GM12801 (cell line): Measurements from ENCODE around the gene KAZN.

Experiments used
- TF ChIP-seq, protein P1 (sequence below): IDR thresholded peaks from one replicate; pipeline ENCODE4 v1.5.1; 2011; ENCODE audit warnings: control low read depth; ENCODE audit not compliant: insufficient read length; ENCODE audit errors: extremely low read depth

KAZN gene

DNA sequence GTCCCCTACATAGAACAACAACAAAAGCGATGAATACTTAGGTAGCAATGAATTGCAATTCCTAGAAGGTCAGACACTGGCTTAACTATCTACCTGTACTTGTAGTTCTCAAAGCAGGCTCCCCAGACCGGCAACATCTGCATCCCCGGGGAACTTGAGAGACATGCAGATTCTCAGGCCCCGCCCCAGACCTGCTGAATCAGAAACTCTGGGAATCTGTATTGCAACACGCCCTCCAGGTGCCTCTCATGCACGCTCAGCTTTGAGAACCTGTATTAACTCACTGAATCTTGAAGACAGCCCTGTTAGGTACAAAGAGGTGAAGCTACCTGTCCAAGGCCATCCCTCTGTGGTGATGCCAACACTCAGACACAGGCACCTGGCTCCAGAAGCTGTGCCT, 128.1 kb downstream of the KAZN start:
- TF ChIP-seq, protein P1, sequence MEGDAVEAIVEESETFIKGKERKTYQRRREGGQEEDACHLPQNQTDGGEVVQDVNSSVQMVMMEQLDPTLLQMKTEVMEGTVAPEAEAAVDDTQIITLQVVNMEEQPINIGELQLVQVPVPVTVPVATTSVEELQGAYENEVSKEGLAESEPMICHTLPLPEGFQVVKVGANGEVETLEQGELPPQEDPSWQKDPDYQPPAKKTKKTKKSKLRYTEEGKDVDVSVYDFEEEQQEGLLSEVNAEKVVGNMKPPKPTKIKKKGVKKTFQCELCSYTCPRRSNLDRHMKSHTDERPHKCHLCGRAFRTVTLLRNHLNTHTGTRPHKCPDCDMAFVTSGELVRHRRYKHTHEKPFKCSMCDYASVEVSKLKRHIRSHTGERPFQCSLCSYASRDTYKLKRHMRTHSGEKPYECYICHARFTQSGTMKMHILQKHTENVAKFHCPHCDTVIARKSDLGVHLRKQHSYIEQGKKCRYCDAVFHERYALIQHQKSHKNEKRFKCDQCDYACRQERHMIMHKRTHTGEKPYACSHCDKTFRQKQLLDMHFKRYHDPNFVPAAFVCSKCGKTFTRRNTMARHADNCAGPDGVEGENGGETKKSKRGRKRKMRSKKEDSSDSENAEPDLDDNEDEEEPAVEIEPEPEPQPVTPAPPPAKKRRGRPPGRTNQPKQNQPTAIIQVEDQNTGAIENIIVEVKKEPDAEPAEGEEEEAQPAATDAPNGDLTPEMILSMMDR: no peak

DNA sequence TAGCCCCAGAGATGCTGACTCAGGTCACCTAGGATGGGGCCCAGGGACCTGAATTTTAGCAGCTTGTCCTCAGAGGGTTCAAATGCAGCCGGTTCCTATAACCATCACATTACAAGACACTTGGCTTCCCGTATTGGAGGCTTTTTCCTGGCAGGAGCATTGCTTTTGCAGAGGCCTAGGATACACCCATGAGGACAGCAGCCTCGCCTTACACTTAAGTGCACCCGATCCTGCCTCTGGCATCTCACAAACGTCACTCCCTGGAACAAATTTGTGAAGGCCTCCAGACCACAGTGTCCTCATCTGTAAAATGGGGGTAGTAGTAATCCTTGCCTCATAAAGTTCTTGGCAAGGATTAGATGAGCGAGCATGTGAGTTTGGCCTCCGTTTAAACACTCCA, 130.0 kb downstream of the KAZN start:
- TF ChIP-seq, protein P1: no peak

DNA sequence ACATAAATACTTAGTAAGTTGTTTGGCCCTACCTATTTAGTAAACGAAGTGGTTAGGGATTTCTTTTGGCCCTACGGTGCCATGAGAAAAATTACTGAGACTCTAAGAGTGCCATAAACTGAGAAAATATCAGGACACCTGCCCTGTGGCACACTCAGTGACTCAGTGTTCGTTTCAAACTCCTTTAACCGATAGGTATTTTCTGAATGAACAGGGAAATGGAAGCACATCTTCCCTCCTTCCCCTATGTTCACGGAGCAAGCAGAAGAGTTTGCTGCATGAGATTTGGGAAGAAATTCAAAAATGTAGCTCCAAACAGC, 134.2 kb downstream of the KAZN start:
- TF ChIP-seq, protein P1: no peak

DNA sequence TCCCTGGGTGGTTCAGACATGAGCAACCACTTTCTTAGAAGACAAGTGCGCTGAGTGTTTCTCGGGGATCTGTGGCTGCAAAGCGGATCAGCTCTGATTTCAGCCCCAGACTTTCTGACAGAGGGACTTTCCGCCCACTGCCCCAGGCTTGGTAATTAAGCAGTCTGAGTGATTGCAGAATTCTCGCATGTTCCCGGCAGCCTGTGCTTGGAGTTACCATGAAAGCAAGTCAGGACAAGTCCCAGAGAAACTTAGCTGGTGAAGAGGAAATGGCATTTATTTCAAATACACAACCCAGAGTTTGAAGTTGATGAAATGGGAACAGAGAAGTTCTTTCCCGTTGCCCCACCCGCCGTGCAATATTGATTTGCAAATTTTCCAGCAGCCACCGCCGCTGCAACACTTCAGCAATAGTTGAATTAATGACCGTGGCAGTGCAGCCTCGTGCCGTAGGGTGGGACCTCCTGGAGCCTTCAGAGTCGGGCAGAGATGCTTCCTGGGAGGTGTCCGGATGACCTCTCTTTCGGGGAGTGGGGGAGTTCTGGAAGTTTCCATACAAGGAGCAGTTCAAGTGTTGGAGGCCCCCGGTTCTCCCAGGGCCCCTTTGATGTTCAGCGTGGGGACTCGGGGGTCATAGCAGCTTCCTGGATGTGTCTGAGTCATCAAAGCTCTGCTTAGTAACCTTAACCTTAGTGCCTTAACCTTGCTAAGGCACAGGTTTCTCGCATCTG, 134.7 kb downstream of the KAZN start:
- TF ChIP-seq, protein P1: no peak

DNA sequence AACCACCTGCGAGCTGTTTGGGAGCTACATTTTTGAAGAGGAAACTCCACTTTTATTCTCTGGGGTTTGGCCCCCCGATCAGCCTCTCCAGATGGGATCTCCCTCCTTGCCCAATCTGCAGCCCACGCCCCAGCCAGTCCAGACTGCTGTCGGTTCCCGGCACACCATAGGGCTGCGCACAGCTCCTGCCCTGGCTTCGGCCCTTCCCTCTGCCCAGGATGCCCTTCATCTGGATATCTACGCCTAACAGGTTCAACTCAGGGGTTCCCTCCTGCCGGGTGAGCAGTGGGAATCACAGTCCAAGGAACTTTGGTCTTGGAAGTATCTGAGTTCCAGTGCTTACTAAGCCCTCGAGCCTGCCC, 135.3 kb downstream of the KAZN start:
- TF ChIP-seq, protein P1: no peak

DNA sequence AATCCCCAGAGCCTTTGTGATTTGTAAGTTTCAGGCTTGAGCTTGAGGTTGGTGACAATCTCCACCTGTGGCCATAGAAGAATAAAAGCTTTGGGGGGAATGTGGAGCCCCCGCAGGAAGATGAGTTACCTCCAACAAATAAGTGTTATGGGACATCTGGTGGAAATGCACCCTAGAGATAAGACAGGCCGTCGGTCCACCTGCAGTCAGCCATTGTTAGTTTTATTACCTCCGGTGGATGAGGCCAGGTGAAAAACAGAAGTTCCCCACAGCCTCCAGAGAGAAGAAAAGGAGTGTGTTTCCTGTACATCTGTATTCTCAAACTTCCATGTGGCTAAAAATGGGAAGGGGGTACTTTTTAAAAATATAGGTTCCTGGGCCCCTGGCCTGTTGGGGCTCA, 137.4 kb downstream of the KAZN start:
- TF ChIP-seq, protein P1: no peak

DNA sequence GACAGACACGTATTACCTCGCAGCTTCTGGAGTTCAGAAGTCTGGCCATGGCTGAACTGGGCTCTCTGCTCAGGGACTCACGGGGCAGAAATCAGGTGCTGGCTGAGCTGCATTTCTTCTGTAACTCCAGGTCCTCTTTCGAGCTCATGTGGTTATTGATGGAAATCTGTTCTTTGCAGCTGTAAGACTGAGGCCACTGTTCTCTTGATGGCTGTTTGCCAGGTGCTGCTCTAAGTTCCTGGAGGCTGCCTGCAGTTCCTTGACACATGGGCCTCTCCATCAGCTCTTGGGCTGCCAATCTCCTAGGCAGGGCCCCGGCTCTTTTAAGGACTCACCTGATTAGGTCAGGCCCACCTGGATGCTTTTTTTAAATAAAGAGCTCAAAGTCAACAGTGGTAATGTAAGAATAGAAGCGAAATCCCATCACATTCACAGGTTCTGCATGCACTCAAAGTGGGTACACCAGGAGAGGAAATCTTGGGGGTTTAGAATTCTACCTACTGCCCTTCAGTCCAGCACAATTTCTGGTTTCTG, 139.1 kb downstream of the KAZN start:
- TF ChIP-seq, protein P1: no peak
